Stomach (tissue), 4 donors: Measurements from ENCODE around the gene FMN1.

Experiments
- EP300 ChIP-seq: sonication (generic); formaldehyde crosslinking; IDR thresholded peaks from one replicate; pipeline ENCODE4 v1.6.1; 2017; ENCODE audit warnings: antibody characterized with exemption
- POLR2A ChIP-seq, 4 donors: fragments of 450-650 bp; IDR thresholded peaks; one replicate each; pipeline ENCODE4 v1.6.1; 2016; ENCODE audit warnings: antibody characterized with exemption in 4 of 4, control low read depth in 2 of 4, mild to moderate bottlenecking in 1 of 4, moderate library complexity in 1 of 4
- POLR2AphosphoS5 ChIP-seq, 3 donors: sonication (generic); formaldehyde crosslinking; IDR thresholded peaks; one replicate each; pipeline ENCODE4 v1.6.1; 2016; ENCODE audit warnings: antibody characterized with exemption in 3 of 3
- TF ChIP-seq, protein P1 (sequence below), 7 experiments: fragments of 450-650 bp in 4 of 7; fragments of 200-600 bp in 3 of 7; sonication (generic) in 3 of 7; IDR thresholded peaks; one replicate each; pipeline ENCODE4 v1.5.1; 2016 to 2019; ENCODE audit warnings: antibody characterized with exemption in 7 of 7, control low read depth in 2 of 7, mild to moderate bottlenecking in 1 of 7

DNA sequence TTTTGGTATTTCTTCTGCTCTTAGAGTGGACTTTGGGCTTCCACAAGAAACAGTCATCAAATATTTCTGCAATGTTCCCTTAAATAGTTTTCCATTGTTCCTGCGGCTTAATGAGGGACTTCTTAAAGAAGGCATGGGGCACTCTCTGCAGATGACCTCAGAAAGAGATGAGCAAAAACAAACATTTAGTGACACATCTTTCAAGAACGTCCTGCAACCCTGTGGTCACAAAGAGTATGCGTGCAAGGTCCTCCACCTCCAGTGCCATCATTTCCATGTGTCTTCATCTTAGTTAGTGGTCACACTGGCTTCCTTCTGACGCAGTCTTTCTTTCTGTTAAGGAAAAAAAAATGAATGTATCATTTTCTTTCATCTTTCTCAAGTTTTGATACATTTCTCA, 420.5 kb downstream of the FMN1 start:
- TF ChIP-seq, protein P1, sequence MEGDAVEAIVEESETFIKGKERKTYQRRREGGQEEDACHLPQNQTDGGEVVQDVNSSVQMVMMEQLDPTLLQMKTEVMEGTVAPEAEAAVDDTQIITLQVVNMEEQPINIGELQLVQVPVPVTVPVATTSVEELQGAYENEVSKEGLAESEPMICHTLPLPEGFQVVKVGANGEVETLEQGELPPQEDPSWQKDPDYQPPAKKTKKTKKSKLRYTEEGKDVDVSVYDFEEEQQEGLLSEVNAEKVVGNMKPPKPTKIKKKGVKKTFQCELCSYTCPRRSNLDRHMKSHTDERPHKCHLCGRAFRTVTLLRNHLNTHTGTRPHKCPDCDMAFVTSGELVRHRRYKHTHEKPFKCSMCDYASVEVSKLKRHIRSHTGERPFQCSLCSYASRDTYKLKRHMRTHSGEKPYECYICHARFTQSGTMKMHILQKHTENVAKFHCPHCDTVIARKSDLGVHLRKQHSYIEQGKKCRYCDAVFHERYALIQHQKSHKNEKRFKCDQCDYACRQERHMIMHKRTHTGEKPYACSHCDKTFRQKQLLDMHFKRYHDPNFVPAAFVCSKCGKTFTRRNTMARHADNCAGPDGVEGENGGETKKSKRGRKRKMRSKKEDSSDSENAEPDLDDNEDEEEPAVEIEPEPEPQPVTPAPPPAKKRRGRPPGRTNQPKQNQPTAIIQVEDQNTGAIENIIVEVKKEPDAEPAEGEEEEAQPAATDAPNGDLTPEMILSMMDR (IDR thresholded peaks at IDR 0.05) = no peak
- no peak for TF ChIP-seq POLR2A (IDR thresholded peaks at IDR 0.05)
- no peak for TF ChIP-seq EP300
- TF ChIP-seq POLR2AphosphoS5 (IDR thresholded peaks at IDR 0.05) = no peak
